Stimulated activated memory B cell treated with anti-CD40 and anti-IgM and Interleukin-4, amounts not matched to agents 10 μg/mL and 1 μg/mL and 100 μg/mL, for 72 hours (primary cell): Measurements from ENCODE around the gene CCHCR1.

Experiments
- ATAC-seq: fragments of 150-1000 bp; cut with Tn5 transposase; 2 replicates; pipeline ENCODE4 v1.10.0; 2021
- H3K27ac Mint-ChIP-seq: one replicate; pipeline ENCODE4 v1.8.0; 2022; ENCODE audit warnings: mild to moderate bottlenecking, mixed read lengths
- H3K27me3 Mint-ChIP-seq: one replicate; pipeline ENCODE4 v1.8.0; 2022; ENCODE audit warnings: mixed read lengths
- H3K36me3 Mint-ChIP-seq: one replicate; pipeline ENCODE4 v1.8.0; 2022; ENCODE audit warnings: mixed read lengths
- H3K4me1 Mint-ChIP-seq: one replicate; pipeline ENCODE4 v1.8.0; 2022; ENCODE audit warnings: mixed read lengths
- H3K4me3 Mint-ChIP-seq: one replicate; pipeline ENCODE4 v1.8.0; 2022; ENCODE audit warnings: mild to moderate bottlenecking, moderate library complexity, mixed read lengths
- H3K9me3 Mint-ChIP-seq: one replicate; pipeline ENCODE4 v1.8.0; 2022; ENCODE audit warnings: mixed read lengths

CCHCR1 gene

DNA sequence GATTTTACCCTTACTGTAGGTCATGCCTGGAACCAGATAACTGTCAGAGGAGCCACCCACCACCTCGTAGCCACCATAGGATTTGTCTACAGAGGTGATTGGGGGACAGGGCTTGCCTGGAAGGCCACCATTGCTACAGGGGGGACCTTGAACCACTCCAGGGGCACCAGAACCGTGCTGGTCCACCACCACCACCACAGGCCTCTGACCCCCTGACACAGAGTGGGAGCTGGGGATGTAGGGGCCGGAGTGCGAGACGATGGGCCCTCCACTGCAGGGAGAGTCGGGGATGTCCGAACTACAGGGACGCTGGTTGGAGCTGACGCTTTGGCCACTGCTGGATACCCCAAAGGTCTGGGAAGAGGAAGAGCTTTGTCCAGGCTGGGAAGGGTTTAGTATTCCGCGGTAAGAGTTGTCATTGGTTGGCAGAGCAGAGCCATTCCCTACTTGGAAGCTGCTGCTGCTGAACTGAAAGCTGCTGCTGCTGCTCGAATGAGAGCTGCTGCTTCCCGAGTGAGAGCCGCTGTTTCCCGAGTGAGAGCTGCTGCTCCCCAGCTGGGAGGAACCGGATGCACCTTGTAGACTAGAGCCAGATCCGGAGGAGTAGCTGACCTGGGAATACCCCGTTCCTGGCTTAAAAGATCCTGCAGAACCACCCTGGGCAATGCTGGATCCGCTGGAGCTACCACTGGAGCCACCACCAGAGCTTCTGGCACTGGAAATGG lies 40.8 kb downstream of the CCHCR1 start:
- H3K27ac Mint-ChIP-seq: no peak overlapping the region
- H3K36me3 Mint-ChIP-seq: no peaks in the 10 kb centered on the region
- H3K4me1 Mint-ChIP-seq: peaks cover 17% of the 10 kb centered on the region
- no peak for ATAC-seq
- peaks cover 69% of the 10 kb centered on the region for H3K27me3 Mint-ChIP-seq
- H3K9me3 Mint-ChIP-seq: no peaks in the 10 kb centered on the region
- H3K4me3 Mint-ChIP-seq: no peak overlapping the region

DNA sequence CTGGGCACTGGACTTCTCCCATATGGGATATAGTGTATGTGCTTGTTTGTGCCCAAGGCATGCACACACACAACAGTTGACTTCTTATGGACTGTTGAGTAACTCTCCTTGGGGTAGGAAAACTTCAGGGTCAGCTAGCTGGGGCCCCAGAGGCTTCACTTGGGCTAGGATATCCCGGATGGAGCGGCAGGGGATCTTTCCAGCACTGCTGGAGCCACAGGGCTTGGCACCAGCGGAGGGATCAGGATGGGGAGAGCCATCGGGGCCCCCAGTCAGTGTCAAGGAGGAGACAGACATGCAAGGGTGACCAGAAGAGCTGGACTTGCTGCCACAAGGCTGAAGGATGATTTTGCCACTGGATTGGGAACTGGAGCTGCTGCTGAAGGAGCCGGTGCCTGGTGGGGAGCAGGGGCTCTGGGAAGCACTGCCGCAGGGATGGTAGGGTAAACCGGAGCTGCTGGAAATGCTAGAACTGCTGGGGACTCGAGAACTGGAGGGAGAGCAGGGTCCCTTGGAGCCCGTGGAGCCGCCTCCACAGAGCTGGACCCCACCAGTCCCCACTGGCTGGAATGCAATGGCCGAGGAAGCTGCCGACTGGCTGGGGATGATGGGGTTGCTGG lies 41.6 kb downstream of the CCHCR1 start:
- Mint-ChIP-seq H3K4me1 (peaks cover 17% of the 10 kb centered on the region), H3K9me3 (no peaks in the 10 kb centered on the region), H3K27ac (peak overlapping the region; percentile 11), H3K36me3 (no peaks in the 10 kb centered on the region), H3K4me3 (no peak overlapping the region), H3K27me3 (peaks cover 70% of the 10 kb centered on the region)
- ATAC-seq: no peak

GRCh38 chr6:31114970-31115849 lies 42.4 kb downstream of the CCHCR1 start:
- no peaks in the 10 kb centered on the region for H3K9me3 Mint-ChIP-seq
- H3K4me1 Mint-ChIP-seq: peaks cover 17% of the 10 kb centered on the region
- H3K36me3 Mint-ChIP-seq: no peaks in the 10 kb centered on the region
- peaks cover 78% of the 10 kb centered on the region for H3K27me3 Mint-ChIP-seq
- no peak overlapping the region for H3K4me3 Mint-ChIP-seq
- H3K27ac Mint-ChIP-seq: peak overlapping the region; percentile 11
- ATAC-seq: peak; percentile 52

DNA sequence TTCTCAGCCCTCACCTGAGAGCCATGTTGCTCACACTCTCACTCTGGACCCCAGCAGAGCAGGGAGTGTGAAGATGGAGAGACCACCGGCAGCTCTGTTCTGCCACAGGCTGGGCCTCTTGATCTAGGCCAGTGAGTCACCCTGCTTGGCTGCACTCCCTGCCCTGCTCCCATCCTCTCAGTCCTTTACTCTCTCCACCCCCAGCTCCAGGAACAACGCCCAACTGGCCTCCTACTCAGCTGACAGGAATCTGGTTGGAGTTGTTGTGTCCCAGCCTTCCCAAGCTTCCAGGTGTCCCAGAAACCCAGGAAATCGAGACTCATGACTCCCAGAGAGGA lies 43.1 kb downstream of the CCHCR1 start, which contains the start of gene PSORS1C1:
TSS of gene PSORS1C1 (plus strand) at position 260 of the 338 bp plus-strand sequence. CDS start 14,833 bp downstream, outside the sequence.
- peaks cover 85% of the 10 kb centered on the region for H3K27me3 Mint-ChIP-seq
- no peaks in the 10 kb centered on the region for H3K9me3 Mint-ChIP-seq
- ATAC-seq: no peak
- peak within 1 kb of the TSS; percentile 11 for H3K27ac Mint-ChIP-seq
- H3K4me3 Mint-ChIP-seq: no peak within 1 kb of the TSS
- H3K36me3 Mint-ChIP-seq: no peaks in the 10 kb centered on the region
- H3K4me1 Mint-ChIP-seq: peaks cover 17% of the 10 kb centered on the region

DNA sequence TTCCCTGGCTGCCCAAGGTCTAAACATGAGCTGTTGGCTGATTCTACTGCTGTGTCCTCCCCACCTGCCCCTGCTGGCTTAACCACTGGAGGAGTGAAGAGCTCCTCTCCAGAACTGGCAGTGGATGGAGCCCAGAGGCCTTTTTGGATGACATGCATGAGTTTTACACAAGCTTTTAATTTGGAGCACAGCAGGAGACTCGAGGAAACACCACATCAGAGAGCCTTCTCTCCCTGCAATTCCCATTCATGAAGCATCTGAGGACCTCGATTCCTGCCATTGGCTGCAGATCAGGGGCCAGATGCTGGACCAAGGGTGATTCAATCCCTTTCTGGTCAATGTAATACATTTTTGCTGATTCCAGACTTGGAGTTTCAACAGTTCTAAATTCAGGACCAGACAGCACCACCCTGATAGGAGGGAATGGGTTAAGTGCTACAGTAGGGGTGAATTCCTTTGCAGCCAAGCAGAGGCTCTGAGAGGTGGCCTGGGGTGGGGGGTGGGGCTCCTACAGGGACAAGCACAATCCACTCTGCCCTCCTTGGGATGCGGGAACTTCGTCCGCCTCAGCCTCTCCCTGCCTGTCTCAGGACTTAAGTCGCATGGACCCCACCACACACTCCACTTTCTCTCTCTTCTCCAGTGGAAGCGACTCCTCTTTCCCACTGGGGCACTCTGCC lies 43.6 kb downstream of the CCHCR1 start:
- no peak overlapping the region for H3K4me3 Mint-ChIP-seq
- H3K36me3 Mint-ChIP-seq: no peaks in the 10 kb centered on the region
- peaks cover 85% of the 10 kb centered on the region for H3K27me3 Mint-ChIP-seq
- H3K4me1 Mint-ChIP-seq: peaks cover 17% of the 10 kb centered on the region
- no peaks in the 10 kb centered on the region for H3K9me3 Mint-ChIP-seq
- ATAC-seq: no peak
- H3K27ac Mint-ChIP-seq: no peak overlapping the region

- no peak for ATAC-seq
- Mint-ChIP-seq H3K9me3 (no peaks in the 10 kb centered on the region), H3K27me3 (peaks cover 72% of the 10 kb centered on the region), H3K27ac (no peak within 1 kb of the TSS), H3K4me1 (peaks cover 17% of the 10 kb centered on the region), H3K4me3 (no peak within 1 kb of the TSS), H3K36me3 (no peaks in the 10 kb centered on the region)
Measured at GRCh38 chr6:31112478-31112877, 45.1 kb downstream of the CCHCR1 start, which contains the start of gene C6orf15. Gene C6orf15 (minus strand): TSS chr6:31112575. CDS start chr6:31112555, 20 bp downstream.

- no peak overlapping the region for H3K27ac Mint-ChIP-seq
- no peak for ATAC-seq
- peaks cover 67% of the 10 kb centered on the region for H3K27me3 Mint-ChIP-seq
- peaks cover 17% of the 10 kb centered on the region for H3K4me1 Mint-ChIP-seq
- no peak overlapping the region for H3K4me3 Mint-ChIP-seq
- H3K36me3 Mint-ChIP-seq: no peaks in the 10 kb centered on the region
- H3K9me3 Mint-ChIP-seq: no peaks in the 10 kb centered on the region
Measured at GRCh38 chr6:31111712-31112111, 45.9 kb downstream of the CCHCR1 start.

- H3K36me3 Mint-ChIP-seq: no peaks in the 10 kb centered on the region
- no peak overlapping the region for H3K27ac Mint-ChIP-seq
- peaks cover 17% of the 10 kb centered on the region for H3K4me1 Mint-ChIP-seq
- H3K9me3 Mint-ChIP-seq: no peaks in the 10 kb centered on the region
- H3K27me3 Mint-ChIP-seq: peaks cover 60% of the 10 kb centered on the region
- H3K4me3 Mint-ChIP-seq: no peak overlapping the region
- ATAC-seq: no peak
Measured at GRCh38 chr6:31110825-31111582, 46.6 kb downstream of the CCHCR1 start.

DNA sequence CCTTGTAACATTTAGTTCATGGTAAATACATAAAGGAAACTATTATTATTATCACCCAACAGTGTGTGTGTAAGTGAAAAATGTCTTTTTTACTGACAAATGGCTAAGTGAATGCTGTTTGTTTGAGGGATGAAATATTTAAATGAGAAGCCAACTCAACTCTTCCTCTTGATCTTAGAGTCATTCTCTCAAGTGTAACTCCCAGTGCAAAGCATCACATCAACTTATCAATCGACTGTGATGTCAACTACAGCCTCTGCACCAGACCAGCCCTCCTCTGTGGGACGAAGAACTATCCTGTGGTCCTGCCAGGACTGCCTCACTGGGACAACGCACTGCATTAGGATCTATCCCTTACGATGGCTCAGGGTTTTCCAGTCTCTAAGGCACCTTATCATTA lies 50.5 kb downstream of the CCHCR1 start:
- Mint-ChIP-seq H3K4me3 (no peak overlapping the region), H3K4me1 (no peaks in the 10 kb centered on the region), H3K36me3 (no peaks in the 10 kb centered on the region), H3K27me3 (peaks cover 30% of the 10 kb centered on the region), H3K9me3 (no peaks in the 10 kb centered on the region), H3K27ac (no peak overlapping the region)
- ATAC-seq: no peak

- H3K4me1 Mint-ChIP-seq: no peaks in the 10 kb centered on the region
- no peak for ATAC-seq
- H3K4me3 Mint-ChIP-seq: no peak overlapping the region
- H3K27me3 Mint-ChIP-seq: no peaks in the 10 kb centered on the region
- H3K27ac Mint-ChIP-seq: no peak overlapping the region
- no peaks in the 10 kb centered on the region for H3K36me3 Mint-ChIP-seq
- no peaks in the 10 kb centered on the region for H3K9me3 Mint-ChIP-seq
Measured at GRCh38 chr6:31103136-31103535, 54.5 kb downstream of the CCHCR1 start.

DNA sequence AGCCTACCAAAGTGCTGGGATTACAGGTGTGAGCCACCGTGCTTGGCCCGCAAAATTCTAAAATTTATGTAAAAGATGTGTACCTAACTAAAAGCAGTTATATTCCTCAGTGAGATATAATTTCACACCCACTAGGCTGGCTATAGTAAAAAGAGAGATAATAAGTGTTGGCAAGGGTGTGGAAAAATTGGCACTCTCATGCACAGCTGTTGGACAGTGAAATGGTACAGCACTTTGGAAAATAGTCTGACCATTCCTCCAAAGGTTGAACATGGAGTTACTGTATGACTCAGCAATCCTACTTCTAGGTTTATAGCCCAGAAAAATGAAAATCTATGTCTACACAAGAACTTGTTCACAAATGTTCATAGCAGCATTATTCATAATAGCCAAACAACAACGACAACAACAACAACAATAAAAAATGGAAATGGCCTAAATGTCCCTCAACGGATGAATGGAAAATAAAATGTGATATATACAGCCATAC lies 59.1 kb downstream of the CCHCR1 start:
- Mint-ChIP-seq H3K9me3 (no peaks in the 10 kb centered on the region), H3K27ac (no peak overlapping the region), H3K4me1 (peaks cover 16% of the 10 kb centered on the region), H3K36me3 (no peaks in the 10 kb centered on the region), H3K27me3 (no peaks in the 10 kb centered on the region), H3K4me3 (no peak overlapping the region)
- ATAC-seq: no peak

GRCh38 chr6:31096656-31097055 lies 60.9 kb downstream of the CCHCR1 start:
- ATAC-seq: no peak
- Mint-ChIP-seq H3K4me1 (peaks cover 16% of the 10 kb centered on the region), H3K27me3 (no peaks in the 10 kb centered on the region), H3K27ac (peak overlapping the region; percentile 9), H3K4me3 (no peak overlapping the region), H3K36me3 (no peaks in the 10 kb centered on the region), H3K9me3 (no peaks in the 10 kb centered on the region)

DNA sequence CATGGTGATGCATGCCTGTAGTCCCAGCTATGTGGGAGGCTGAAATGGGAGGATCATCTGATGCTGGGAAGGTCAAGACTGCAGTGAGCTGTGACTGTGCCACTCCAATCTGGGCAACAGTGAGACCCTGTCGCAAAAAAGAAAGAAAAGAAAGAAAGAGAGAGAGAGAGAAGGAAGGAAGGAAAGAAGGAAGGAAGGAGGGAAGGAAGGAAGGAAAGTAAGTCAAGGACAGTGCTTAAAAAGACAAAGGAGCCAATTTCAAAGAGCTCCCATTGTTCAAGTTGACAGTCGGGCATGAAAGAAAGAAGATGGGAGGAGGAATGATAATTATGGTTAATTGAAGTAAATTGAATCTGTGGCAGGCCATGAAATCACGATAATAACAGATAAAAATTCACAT lies 61.4 kb downstream of the CCHCR1 start:
- H3K4me3 Mint-ChIP-seq: no peak overlapping the region
- ATAC-seq: no peak
- H3K27me3 Mint-ChIP-seq: no peaks in the 10 kb centered on the region
- peaks cover 16% of the 10 kb centered on the region for H3K4me1 Mint-ChIP-seq
- no peaks in the 10 kb centered on the region for H3K36me3 Mint-ChIP-seq
- peak overlapping the region; percentile 9 for H3K27ac Mint-ChIP-seq
- H3K9me3 Mint-ChIP-seq: no peaks in the 10 kb centered on the region

DNA sequence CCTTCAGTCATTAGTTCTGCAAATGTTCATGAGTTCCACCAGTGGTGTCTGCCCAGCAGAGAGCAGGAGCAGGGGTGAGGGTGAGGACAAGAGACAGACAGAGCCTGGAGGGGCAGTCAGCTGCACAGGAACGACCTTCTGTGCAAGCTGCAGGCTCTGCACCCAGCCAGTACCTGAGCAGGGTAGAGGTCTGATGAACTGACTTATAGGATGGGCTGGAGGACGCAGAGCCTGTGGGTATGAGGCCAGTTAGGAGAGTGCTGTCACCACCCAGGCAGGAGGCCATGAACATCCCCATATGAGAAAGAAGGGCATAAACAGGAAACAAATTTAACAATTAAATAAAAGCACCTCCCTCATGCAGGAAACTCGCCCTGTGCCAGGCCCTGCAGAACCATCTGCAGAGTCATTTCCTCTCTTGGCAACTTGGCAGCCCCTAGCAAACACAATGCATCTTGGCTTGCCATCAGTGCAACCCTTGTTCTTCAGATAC lies 63.2 kb downstream of the CCHCR1 start:
- Mint-ChIP-seq H3K36me3 (no peaks in the 10 kb centered on the region), H3K4me3 (no peak overlapping the region)
- peak; percentile 61 for ATAC-seq

More for the DNA sequence above, 63.2 kb downstream of the CCHCR1 start:
- Mint-ChIP-seq H3K27ac (peak overlapping the region; percentile 71), H3K9me3 (no peaks in the 10 kb centered on the region), H3K27me3 (no peaks in the 10 kb centered on the region), H3K4me1 (peaks cover 16% of the 10 kb centered on the region)
